Neural progenitor cell (in vitro differentiated cells): ENCODE data around the gene KLK6.

Source experiments
- EZH2 ChIP-seq: fragments of 200-600 bp; sonication (generic); IDR thresholded peaks from 2 replicates; pipeline ENCODE4 v1.6.1; 2017; ENCODE audit warnings: antibody characterized with exemption, mild to moderate bottlenecking, moderate library complexity
- EZH2phosphoT487 ChIP-seq: fragments of 200-600 bp; sonication (generic); IDR thresholded peaks from 2 replicates; pipeline ENCODE4 v1.6.1; 2017; ENCODE audit warnings: antibody characterized with exemption
- TF ChIP-seq, protein P1 (sequence below): fragments of 200-600 bp; sonication (generic); IDR thresholded peaks from 2 replicates; pipeline ENCODE4 v1.5.1; 2017; ENCODE audit warnings: antibody characterized with exemption, mild to moderate bottlenecking

DNA sequence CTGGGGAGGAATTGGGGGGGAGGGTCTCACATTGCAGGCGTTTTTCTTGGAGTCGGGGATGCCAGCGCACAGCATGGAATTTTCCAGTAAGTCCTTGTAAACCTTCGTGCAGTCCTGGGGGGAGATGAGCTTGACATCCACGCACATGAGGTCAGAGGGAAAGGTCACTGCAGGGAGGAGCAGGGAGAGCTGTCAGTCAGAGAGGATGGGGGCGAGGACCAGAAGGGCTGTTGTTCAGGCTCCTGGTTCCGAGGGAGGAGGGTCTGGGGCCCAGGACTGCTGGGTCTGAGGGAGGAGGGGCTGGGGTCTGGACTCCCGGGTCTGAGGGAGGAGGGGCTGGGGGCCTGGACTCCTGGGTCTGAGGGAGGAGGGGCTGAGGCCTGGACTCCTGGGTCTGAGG is 10.4 kb upstream of the KLK6 start:
- TF ChIP-seq, protein P1, sequence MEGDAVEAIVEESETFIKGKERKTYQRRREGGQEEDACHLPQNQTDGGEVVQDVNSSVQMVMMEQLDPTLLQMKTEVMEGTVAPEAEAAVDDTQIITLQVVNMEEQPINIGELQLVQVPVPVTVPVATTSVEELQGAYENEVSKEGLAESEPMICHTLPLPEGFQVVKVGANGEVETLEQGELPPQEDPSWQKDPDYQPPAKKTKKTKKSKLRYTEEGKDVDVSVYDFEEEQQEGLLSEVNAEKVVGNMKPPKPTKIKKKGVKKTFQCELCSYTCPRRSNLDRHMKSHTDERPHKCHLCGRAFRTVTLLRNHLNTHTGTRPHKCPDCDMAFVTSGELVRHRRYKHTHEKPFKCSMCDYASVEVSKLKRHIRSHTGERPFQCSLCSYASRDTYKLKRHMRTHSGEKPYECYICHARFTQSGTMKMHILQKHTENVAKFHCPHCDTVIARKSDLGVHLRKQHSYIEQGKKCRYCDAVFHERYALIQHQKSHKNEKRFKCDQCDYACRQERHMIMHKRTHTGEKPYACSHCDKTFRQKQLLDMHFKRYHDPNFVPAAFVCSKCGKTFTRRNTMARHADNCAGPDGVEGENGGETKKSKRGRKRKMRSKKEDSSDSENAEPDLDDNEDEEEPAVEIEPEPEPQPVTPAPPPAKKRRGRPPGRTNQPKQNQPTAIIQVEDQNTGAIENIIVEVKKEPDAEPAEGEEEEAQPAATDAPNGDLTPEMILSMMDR, result no peak
- no peak for TF ChIP-seq EZH2
- no peak for TF ChIP-seq EZH2phosphoT487
